GM18517 (cell line): Measurements from ENCODE around the gene TARBP1.
A peak's percentile ranks its signal among the peaks of the same experiment; 100 is the strongest.
"Not testable (repeated sequence)": the region's sequence is repeated elsewhere in the genome, so short reads cannot be mapped to it uniquely, and the experiment has no call there.

ENCODE experiments used
- ATAC-seq: cut with Tn5 transposase; IDR thresholded peaks from one replicate; pipeline ENCODE4 v1.9.1; 2021; ENCODE audit warnings: mild to moderate bottlenecking, moderate library complexity; ENCODE audit not compliant: unreplicated experiment

Gene TARBP1

DNA sequence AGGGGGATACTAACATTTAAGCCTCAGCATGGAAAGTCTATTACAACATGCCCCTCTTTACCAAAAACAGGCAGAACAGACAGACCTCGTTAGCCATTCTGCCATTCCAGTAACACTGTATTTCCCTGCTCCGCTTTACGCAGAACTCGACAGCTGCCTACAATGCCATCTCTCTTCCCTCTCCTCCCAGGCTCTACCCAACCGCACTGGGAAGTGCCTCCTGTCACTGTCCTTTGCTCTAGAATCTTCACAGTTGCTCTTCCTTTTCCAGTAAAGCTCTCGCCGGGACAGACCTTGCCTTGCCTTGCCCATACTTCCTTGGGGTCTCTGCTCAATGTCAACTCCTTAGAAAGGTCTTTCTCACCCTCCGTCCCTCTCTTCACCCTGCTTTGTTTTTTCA, 82.9 kb downstream of the TARBP1 start:
- no peak for ATAC-seq

DNA sequence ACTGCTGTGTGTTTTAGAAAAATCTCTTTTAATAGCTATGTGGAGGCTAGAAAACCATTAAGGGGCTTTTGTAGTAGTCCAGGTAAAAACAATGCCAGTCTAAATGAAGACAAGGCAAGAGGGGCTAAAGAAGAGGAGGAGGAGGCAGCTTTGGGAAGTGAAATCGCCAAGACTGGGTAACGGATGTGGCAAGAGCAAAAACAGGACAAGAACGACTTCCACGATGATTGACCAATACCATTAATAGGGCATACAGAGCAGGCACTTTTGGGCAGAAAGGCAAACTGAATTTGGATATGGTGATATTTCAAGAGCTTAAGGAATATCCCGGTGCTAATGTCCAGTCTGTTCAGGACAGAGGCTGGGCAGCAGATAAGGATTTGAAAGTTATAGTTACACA, 83.7 kb downstream of the TARBP1 start:
- no peak for ATAC-seq

DNA sequence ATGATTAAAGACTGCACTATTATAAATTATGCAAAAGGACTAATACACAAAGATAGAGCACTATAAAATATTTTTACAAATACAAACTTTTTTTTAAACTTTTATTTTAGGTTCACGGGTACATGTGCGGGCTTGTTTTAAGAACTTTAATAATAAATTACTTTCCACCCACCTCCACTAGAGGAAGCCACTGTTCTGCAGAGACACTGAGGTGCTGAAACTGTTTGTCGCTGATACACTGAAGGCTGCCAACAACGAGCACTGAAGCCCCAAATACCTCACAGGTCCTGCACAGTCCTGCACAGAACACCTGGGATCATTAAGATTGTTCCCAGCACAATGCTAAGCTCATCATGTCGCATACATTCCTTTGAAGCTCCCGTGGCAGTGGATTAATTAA, 85.8 kb downstream of the TARBP1 start:
- ATAC-seq = no peak

DNA sequence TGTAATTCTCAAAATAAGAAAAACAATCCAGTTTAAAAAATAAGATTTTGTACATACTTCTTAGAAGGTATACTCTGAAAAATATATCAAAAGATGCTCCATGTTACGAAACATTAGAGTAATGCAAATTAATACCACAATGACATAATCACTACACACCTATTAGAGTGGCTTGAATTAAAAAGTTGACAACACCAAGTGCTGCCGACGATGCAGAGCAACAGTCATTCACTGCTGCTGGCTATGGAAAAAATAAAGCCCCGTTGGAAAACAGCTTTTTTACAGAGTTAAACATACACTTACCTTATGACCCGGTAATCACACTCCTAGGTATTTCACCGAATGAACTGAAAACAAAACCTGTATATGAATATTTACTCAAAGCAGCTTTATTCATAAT, 90.9 kb downstream of the TARBP1 start:
- no peak for ATAC-seq

DNA sequence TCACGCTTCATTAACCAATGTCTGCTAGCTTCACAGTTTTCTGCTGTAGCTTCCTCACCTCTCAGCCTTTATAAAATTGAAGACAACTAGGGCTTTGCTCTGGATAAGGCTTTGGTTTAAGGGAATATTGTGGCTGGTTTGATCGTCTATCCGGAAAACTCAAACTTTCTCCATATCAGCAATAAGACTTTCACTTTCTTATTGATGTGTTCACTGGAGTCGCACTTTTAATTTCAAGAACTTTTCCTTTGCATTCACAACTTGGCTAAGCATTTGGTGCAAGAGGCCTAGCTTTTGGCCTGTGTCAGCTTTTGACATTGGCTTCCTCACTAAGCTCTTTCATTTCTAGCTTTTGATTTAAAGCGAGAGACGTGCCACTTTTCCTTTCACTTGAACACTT, 92.9 kb downstream of the TARBP1 start:
- no peak for ATAC-seq

DNA sequence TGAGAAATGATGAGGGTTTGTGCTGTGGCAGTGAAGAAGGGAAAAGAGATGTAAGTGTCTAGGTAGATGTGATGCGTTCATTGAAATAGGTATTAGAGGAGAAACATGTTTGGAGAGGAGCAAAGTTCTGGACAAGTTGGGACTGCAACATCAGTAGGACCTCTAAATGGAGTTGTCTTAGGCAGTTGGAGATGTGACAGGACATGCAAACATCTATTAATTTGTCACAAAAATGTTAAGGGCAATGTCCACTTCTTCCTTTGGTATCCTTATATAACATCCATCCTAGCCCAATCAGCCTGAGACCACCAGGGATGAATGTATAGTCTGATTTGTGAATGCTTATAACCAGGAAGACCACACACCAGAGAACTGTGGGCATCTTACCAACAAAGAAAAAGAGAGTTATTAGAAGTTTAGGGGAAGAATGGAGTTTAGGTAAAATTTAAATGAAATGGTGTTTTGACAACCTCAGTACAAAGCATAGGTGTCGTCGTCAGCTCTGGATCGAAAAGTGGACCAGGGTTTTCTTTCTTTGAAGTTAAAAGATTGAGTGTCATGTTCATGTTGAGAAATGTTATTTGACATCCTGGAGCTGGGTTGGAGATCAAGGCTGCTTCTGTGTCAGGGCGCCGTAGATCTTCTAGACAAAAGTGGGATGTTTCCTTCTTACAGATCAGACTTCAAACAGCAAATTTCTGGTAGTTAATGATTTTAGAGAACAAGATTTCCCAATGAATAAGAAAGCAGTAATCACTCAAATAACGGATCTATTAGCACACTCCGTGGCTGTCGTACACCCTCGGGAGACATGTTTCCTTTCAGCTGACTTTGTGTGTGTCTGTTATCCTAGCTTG, 97.1 kb downstream of the TARBP1 start:
- no peak for ATAC-seq

DNA sequence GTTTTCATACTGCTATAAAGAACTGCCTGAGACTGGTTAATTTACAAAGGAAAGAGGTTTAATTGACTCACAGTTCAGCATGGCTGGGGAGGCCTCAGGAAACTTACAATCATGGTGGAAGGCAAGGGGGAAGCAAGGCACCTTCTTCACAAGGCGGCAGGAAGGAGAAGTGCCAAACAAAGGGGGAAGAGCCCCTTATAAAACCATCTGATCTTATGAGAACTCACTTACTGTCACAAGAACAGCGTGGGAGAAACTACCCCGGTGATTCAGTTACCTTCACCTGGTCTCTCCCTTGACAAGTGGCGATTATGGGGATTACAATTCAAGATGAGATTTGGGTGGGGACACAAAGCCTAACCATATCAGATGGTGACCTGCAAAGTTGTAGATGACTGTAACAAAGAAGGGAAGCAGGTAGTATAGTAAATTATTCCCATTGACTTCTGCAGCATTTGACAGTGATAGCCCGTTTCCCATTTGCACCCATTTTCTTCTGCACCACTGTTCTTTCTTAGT, 99.3 kb downstream of the TARBP1 start:
- ATAC-seq = not testable (repeated sequence)

DNA sequence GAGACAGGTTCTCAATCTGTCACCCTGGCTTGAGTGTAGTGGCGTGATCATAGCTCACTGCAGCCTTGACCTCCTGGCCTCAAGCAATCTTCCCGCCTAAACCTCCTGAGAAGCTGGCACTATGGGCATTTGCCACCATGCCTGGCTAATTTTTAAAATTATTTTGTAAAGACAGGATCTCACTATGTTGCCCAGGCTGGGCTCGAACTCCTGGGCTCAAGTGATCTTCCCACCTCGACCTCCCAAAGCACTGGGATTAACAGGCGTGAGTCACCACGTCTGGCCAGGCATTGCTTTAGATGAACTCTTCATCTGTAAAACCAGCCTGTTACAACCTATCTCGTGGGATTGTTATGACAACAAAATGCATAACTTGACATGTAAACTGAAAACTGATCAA, 103.3 kb downstream of the TARBP1 start:
- no peak for ATAC-seq

DNA sequence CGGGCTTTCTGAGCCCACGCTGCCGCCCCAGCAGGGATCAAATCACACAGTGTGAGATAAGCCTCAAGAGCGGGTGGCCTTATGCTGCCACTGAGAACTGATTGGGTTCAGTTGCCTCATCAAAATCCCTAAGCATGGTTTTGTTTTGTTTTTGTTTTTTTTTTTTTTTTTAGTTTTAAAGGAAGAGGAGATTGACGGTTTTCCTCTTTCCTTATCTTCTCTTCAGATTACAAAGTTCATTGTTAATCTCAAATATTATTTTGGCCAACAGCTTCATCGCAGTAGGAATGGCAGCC, 105.1 kb downstream of the TARBP1 start:
- ATAC-seq = peak; percentile 15

DNA sequence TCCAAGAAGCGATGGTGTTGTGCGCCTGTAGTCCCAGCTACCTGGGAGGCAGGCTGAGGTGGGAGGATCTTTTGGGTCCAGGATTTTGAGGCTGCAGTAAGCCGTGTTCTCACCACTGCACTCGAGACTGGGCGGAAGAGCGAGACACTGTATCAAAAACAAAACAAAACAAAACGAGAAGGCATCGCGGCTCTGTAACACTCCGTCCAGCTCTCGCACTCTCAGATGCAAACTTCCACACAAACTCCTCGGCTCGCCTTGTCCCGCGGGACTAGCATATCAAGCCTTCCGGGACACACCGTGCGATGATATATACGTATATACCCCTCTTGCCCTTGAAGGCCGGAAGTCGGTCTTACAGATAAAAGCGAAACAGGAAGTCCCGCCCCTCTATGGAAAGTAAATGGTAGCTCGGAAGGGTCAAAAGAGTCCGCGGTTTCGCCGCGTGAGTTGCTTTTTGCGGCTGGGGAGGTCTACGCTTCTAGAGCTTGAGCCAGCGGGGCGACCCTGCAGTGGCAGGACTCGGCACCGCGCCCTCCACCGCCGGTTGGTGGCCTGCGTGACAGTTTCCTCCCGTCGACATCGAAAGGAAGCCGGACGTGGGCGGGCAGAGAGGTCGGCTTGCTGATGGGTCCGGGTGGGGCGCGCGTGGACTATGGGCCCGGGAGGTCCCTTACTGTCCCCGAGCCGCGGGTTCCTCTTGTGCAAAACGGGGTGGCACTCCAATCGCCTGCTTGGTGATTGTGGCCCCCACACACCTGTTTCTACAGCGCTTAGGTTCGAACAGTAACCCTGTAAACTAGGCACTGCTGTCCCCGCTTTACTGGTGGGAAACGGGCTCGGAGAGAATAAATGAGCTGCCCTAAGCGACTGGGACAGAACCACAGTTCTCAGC, 105.7 kb downstream of the TARBP1 start, which contains the start of gene COA6:
TSS of gene COA6 (plus strand) at position 393 of the 895 bp plus-strand sequence. CDS start at position 404, 11 bp downstream.
- peak; percentile 93 for ATAC-seq

DNA sequence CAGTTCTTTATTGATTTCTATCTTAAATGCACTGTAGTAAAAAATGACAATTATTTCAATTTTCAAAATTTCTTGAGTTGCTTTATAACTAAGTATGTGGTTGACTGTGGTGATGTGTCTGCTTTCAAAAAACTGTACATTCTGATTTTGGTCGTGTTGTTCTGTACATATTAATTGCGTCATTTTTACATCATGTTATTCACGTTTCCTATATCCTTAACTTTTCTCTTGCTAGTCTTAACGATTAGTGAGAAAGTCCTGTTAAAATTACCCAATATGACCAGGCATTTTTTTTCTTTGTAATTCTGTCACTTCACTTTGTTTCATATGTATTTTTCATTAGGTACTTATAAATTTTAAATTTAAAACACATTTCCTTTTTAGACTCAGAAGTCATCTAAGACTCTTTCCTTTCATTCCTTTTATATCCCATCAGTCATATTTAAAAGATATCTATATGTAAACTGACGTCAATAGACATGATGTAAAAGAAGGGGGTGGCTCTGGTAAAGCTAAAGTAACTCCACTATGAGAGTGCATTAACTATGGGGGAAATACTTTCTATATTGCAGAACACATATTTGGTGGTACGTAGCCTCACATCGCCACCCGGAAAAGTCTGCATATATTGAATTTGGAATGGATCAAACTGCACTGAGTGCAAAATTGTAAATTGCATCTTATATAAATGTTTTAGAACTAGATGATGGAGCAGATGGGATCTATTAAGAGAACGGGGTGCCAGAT, 106.8 kb downstream of the TARBP1 start:
- no peak for ATAC-seq

DNA sequence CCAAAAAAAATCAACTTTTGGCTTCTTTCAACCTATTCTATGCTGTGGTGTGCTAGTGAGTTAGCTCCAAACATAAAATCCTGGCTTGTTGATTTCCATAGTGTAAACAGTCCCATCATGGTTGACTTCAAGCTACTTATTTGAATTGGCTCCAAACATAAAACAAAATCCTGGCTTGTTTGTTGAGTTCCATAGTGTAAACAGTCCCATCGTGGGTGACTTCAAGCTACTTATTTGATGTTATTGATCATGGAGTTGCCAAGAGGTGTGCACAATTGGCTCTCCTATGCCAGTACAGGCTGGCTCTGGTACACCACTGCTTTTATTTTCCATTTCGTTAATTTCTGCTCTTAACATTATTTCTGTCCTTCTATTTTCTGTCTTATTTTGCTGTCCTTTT, 107.6 kb downstream of the TARBP1 start:
- ATAC-seq = no peak

DNA sequence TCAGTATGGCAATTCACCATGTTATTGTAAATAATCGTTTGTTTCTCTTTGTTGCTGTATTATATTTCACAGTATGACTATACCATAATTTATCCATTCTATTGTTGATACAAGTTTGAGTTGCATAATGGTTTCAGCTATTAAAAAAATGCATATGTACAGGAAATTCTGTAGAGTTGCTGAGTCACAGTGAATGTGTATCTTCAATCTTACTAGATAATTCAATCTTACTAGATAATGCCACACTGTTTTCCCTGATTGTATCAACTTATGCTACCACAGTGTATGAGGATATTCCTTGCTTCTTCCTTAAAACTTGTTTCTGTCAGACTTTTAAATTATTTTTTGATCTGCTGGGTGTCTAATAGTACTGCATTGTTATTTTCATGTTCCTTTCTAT, 109.2 kb downstream of the TARBP1 start:
- no peak for ATAC-seq

DNA sequence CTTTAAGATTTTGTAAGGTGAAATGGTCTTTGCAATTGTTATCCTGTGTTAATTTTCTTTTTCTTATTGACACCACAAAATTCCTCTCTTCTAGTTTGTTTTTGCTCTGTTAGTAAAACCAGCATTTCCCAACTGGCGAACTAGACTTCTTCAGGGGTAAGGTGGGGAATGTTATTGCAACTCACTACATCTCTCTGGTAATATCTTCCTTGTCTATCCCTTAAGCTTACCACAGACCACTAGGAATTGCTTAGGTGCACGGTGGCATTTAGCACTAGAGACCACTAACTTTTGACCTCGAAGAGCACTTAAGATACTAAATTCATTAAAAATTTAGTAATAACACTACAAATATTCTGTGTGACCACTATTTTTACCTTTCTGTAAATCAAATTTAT, 109.9 kb downstream of the TARBP1 start:
- no peak for ATAC-seq

DNA sequence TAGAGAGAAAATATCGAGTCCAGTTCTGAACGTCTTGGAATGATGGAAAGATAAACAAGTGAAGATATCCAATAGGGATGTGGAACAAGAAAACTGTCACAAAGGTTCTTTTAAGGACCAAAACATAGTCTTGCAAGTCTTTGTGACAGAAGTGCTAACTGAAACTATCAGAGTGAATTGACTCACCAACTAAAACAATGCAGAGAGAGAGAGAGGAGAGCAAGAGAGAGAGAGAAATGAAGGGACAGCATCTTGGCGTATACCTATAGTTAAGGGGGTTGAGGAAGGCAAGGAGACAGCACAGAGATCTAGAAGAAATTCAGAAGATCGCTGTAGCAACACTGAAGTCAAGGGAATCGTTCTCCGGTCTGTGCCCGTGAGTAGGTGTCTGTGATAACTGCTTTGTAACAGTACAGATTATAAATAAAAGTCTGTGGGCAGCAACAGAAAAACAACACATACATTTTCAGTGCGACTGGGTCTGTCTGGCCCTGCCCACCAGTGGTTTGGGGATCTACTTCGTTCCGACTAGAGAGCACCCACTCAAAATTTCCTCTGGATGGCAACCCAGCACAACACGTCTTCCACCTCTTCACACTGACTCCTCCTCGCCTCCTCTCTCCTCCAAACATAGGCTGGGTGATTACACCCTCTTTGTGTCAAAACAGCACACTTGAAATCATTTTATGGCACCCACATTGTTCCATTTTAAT, 110.5 kb downstream of the TARBP1 start:
- no peak for ATAC-seq

DNA sequence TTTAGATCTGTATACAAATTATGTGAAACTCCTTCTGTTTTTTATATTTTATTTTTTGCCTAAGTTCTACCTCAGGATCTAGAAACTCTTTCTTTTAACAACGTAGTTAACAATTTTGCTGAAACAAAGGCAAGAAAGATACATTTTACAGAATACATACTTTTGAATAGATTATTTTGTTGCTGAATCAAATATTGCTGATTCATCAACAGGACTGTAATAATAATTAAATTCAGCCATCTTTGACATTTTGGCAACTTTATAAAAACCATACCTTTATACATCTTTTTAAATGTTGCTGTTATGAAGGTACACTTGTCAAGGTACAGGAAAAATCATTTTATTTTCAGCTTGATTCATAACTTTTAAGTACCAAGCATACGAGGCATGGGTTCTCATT, 116.4 kb downstream of the TARBP1 start:
- ATAC-seq = no peak

DNA sequence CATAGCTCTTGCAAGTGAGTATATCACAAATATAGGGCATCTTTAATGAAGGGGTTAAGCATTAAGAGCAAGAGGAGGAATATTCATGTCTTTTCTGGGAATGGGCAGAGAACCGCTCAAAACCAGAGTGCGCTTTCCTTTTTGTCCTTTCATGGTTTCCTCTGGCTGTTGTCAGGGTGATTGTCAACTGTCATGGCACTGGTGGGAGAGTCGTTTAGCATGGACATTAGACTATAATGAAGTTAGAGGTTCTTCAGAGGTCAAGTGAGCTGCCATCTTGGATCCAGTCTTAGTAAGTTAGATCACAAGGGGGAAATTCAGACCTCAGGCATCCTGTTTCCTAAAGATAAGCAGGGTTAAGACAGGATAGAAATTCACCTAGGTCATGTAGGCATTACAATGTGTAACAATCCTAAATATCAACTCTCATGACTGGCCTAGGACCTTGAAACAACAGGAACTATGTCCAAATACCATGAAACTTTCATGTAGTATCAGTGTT, 117.8 kb downstream of the TARBP1 start:
- no peak for ATAC-seq

DNA sequence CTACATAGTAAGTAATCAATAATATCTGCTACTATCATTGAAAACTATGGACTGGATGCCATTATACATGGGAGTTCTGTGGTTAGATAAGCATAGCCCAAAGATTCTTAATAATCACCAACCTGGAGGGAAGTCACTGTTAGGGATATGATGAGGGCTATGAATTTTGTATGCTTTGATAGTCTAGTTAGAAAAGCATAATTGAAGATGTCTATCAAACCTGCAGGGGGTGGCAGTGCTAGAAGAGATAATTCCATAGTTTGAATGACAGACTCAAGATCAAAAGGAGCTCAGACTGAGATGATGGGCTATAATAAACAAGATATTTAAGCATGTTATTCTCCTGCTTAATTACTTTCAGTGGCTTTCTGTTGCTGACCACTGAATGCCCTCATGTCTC, 121.1 kb downstream of the TARBP1 start:
- no peak for ATAC-seq

DNA sequence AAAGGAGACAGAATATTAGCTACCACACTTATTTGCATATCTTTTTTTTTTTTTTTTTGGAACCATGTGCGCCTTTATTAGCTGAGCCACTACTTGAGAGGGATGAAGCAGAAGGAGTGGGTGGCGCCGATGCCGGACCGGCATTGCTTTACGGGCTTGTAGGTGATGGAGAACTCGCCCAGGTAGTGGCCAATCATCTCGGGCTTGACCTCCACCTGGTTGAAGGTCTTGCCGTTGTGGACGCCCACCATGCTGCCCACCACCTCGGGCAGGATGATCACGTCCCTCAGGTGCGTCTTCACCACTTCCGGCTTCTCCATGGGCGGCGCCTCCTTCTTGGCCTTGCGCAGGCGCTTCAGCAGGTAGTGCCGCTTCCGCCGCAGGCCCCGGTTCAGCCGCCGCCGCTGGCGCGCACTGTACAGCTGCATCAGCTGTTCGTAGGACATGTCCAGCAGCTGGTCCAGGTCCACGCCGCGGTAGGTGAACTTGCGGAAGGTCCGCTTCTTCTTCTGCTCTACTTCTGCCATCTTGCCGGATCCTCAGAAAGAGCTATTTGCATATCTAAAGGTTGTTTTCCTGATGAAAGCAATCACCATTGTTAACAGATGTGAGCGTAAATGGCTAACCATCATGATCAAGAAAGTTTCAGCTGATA, 122.2 kb downstream of the TARBP1 start:
- ATAC-seq = peak; percentile 70
